HepG2 (cell line): Measurements from ENCODE around the gene EIF4E1B. TPM values are rescaled to one million over a fixed set of nuclear protein-coding genes. Genes with fewer than 3 reads are reported as not detected.

Source experiments
- ATAC-seq: fragments of 200-7000 bp; cut with Tn5 transposase; 3 replicates; pipeline ENCODE4 v1.9.1; 2020; ENCODE audit warnings: mild to moderate bottlenecking, moderate library complexity
- BruUV-seq: library from RNA; stranded (reverse); fragments of 400-500 nt; replicated peaks from 2 replicates; lab custom pipeline; 2021; lab: Mats Ljungman, UMichigan
- CTCF ChIA-PET: fragments of 300-600 bp; formaldehyde crosslinking; extraction: SDS; loops from one replicate; lab custom pipeline; 2021; ENCODE audit warnings: low total read pairs, inconsistent platforms, low intra/inter-chr PET ratio; lab: Yijun Ruan, JAX
- POLR2A ChIA-PET: fragments of 350-600 bp; sonication (Branson Sonifier 250); formaldehyde crosslinking; loops from one replicate; lab custom pipeline; 2020; ENCODE audit warnings: antibody characterized with exemption, inconsistent platforms; lab: Yijun Ruan, JAX
- DNase-seq: peaks from one replicate; pipeline ENCODE4 v3.0.0-alpha.2; 2015; ENCODE audit warnings: low spot score
- FAIRE-seq: peaks from 3 replicates; lab custom pipeline; 2011; peaks lifted over from hg19 to GRCh38; lab: Jason Lieb, UNC
- H2AFZ ChIP-seq: one replicate; pipeline ENCODE4 v1.6.1; 2011; ENCODE audit warnings: low read length, inconsistent platforms
- H3K27ac ChIP-seq: fragments of 300-600 bp; 3 replicates; pipeline ENCODE4 v1.8.0; 2011; ENCODE audit warnings: mixed run types, mild to moderate bottlenecking, mixed read lengths, low read length, inconsistent platforms; ENCODE audit not compliant: insufficient read depth; ENCODE audit errors: extremely low read length
- H3K27me3 ChIP-seq, 2 experiments: fragments of 200-600 bp in 1 of 2; 2 replicates in 1 of 2; 3 replicates in 1 of 2; pipeline versions ENCODE4 v1.6.0 to v1.8.0; 2011; ENCODE audit warnings: low read length in 2 of 2, mild to moderate bottlenecking in 2 of 2, moderate library complexity in 2 of 2, inconsistent platforms in 1 of 2; ENCODE audit not compliant: insufficient read depth in 2 of 2, control insufficient read depth in 1 of 2
- H3K36me3 ChIP-seq, 2 experiments: fragments of 200-600 bp in 1 of 2; replicated peaks in 1 of 2; 2 replicates in 1 of 2; 3 replicates in 1 of 2; pipeline versions ENCODE4 v1.5.1 to v1.8.0; 2011; ENCODE audit warnings: low read length in 2 of 2, inconsistent platforms in 1 of 2; ENCODE audit not compliant: insufficient read depth in 2 of 2, control insufficient read depth in 1 of 2
- H3K4me1 ChIP-seq: 2 replicates; pipeline ENCODE4 v1.5.1; 2012; ENCODE audit warnings: low read length, inconsistent platforms; ENCODE audit not compliant: insufficient read depth
- H3K4me2 ChIP-seq: 2 replicates; pipeline ENCODE4 v1.6.0; 2011; ENCODE audit warnings: low read depth, low read length, inconsistent platforms
- H3K4me3 ChIP-seq, 3 experiments: fragments of 200-600 bp in 1 of 3; sonication (generic), shearing (Covaris generic) in 1 of 3; replicated peaks in 1 of 3; 2 replicates each; pipeline ENCODE4 v1.5.1; 2011 to 2016; ENCODE audit warnings: low read length in 3 of 3, inconsistent platforms in 2 of 3, low read depth in 2 of 3, mild to moderate bottlenecking in 2 of 3, control low read depth in 1 of 3, mixed read lengths in 1 of 3; ENCODE audit not compliant: insufficient read depth in 1 of 3
- H3K79me2 ChIP-seq: one replicate; pipeline ENCODE4 v1.6.1; 2011; ENCODE audit warnings: low read length, inconsistent platforms; ENCODE audit not compliant: insufficient read depth
- H3K9ac ChIP-seq: 2 replicates; pipeline ENCODE4 v1.6.0; 2011; ENCODE audit warnings: mild to moderate bottlenecking, low read depth, low read length, inconsistent platforms; ENCODE audit not compliant: insufficient read depth
- H3K9me3 ChIP-seq: 2 replicates; pipeline ENCODE4 v1.5.1; 2012; ENCODE audit warnings: mild to moderate bottlenecking, low read length
- H4K20me1 ChIP-seq: 2 replicates; pipeline ENCODE4 v1.6.0; 2011; ENCODE audit warnings: inconsistent platforms, mild to moderate bottlenecking, low read length, moderate library complexity; ENCODE audit not compliant: insufficient read depth
- CSRNP2 ChIP-seq: sonication (generic); formaldehyde crosslinking; conservative IDR thresholded peaks from 2 replicates; pipeline ENCODE4 v1.8.0; 2022; ENCODE audit warnings: low read depth, missing genetic modification reagents
- DMTF1 ChIP-seq: sonication (generic); formaldehyde crosslinking; IDR thresholded peaks from 2 replicates; pipeline ENCODE4 v1.4.0; 2020; ENCODE audit warnings: mild to moderate bottlenecking, missing genetic modification reagents
- FOXK2 ChIP-seq: fragments of 450-650 bp; IDR thresholded peaks from 2 replicates; pipeline ENCODE4 v1.6.1; 2016
- GLMP ChIP-seq: sonication (generic); formaldehyde crosslinking; IDR thresholded peaks from 2 replicates; pipeline ENCODE4 v1.9.0; 2021; ENCODE audit warnings: missing genetic modification reagents, mild to moderate bottlenecking, borderline replicate concordance
- HNRNPH1 ChIP-seq: fragments of 200-400 bp; formaldehyde crosslinking; optimal IDR thresholded peaks from 2 replicates; pipeline ENCODE3; 2017; ENCODE audit warnings: mild to moderate bottlenecking, low read depth, low read length
- KDM5A ChIP-seq: fragments of 200-600 bp; sonication (generic); IDR thresholded peaks from 2 replicates; pipeline ENCODE4 v1.7.0; 2018; ENCODE audit warnings: antibody characterized with exemption, mild to moderate bottlenecking, low read length, borderline replicate concordance
- NFIC ChIP-seq: IDR thresholded peaks from 2 replicates; pipeline ENCODE4 v1.6.1; 2012; ENCODE audit warnings: mild to moderate bottlenecking, low read length, inconsistent platforms
- NKX3-1 ChIP-seq: sonication (generic); formaldehyde crosslinking; IDR thresholded peaks from 2 replicates; pipeline ENCODE4 v1.5.0; 2020; ENCODE audit warnings: missing genetic modification reagents
- SCMH1 ChIP-seq: sonication (generic); formaldehyde crosslinking; IDR thresholded peaks from 2 replicates; pipeline ENCODE4 v1.9.0; 2021; ENCODE audit warnings: missing genetic modification reagents, mild to moderate bottlenecking, borderline replicate concordance
- SOX5 ChIP-seq: IDR thresholded peaks from 2 replicates; pipeline ENCODE4 v1.6.1; 2016; ENCODE audit warnings: borderline replicate concordance
- TRIM24 ChIP-seq: sonication (generic); formaldehyde crosslinking; IDR thresholded peaks from 2 replicates; pipeline ENCODE4 v1.8.0; 2022; ENCODE audit warnings: mild to moderate bottlenecking, missing genetic modification reagents
- ZC3H13 ChIP-seq: sonication (generic); formaldehyde crosslinking; IDR thresholded peaks from 2 replicates; pipeline ENCODE4 v1.8.1; 2023; ENCODE audit warnings: mild to moderate bottlenecking, missing genetic modification reagents, moderate library complexity
- ZMYM4 ChIP-seq: sonication (generic); formaldehyde crosslinking; IDR thresholded peaks from 2 replicates; pipeline ENCODE4 v1.8.1; 2023; ENCODE audit warnings: mild to moderate bottlenecking, missing genetic modification reagents
- ZNF7 ChIP-seq: IDR thresholded peaks from 2 replicates; pipeline ENCODE4 v1.6.1; 2016; ENCODE audit warnings: missing biosample characterization, missing genetic modification reagents
- ZNF737 ChIP-seq: sonication (generic); formaldehyde crosslinking; IDR thresholded peaks from 2 replicates; pipeline ENCODE4 v1.5.0; 2020; ENCODE audit warnings: missing genetic modification reagents, mild to moderate bottlenecking, borderline replicate concordance
- ZNF781 ChIP-seq: sonication (generic); formaldehyde crosslinking; IDR thresholded peaks from 2 replicates; pipeline ENCODE4 v1.5.1; 2020; ENCODE audit warnings: borderline replicate concordance, mild to moderate bottlenecking, missing genetic modification reagents; ENCODE audit errors: not compliant biosample characterization
- ZSCAN20 ChIP-seq: sonication (generic); formaldehyde crosslinking; IDR thresholded peaks from 2 replicates; pipeline ENCODE4 v1.4.0; 2020; ENCODE audit warnings: missing genetic modification reagents, mild to moderate bottlenecking, borderline replicate concordance
- WGBS: methylation state at CpG from one replicate; pipeline ENCODE4 v1.1.6; 2017; ENCODE audit warnings: low lambda C conversion rate; 5-methylcytosine and 5-hydroxymethylcytosine counted together
- in situ Hi-C: cut with HindIII; loops from 2 replicates; pipeline ENCODE4 v1.10.0; 2017; ENCODE audit warnings: low pct_unique_long_range_greater_than_20kb; ENCODE audit not compliant: extremely low pct_ligation_motif_present
- intact Hi-C: fragments of 100-400 bp; cut with micrococcal nuclease; formaldehyde crosslinking; loops from one replicate; pipeline ENCODE4 v1.10.0; 2022; ENCODE audit not compliant: unreplicated experiment
- polyA plus RNA-seq, 8 experiments: library from polyadenylated mRNA; depleted of rRNA in 3 of 8; stranded (reverse) in 7 of 8; unstranded in 1 of 8; fragments of >200 nt; fragmentation: Illumina TruSeq in 4 of 8; extraction: Trizol in 4 of 8; gene quantifications; 2 replicates each; pipeline versions ENCODE4 v1.2.1 to v1.2.3, GENCODE V29; 2011 to 2016; ENCODE audit warnings: low read depth in 4 of 8, missing spikeins in 1 of 8, mixed read lengths in 1 of 8; ENCODE audit not compliant: insufficient read depth in 1 of 8
- total RNA-seq, 5 experiments: library from RNA; depleted of rRNA; stranded (reverse); fragments of >200 nt; fragmentation: Illumina TruSeq; extraction: Trizol; gene quantifications; 2 replicates each; pipeline ENCODE4 v1.2.3, GENCODE V29; 2016; ENCODE audit warnings: low read depth in 1 of 5
- TF ChIP-seq, protein P1 (sequence below): IDR thresholded peaks from 2 replicates; pipeline ENCODE4 v1.6.1; 2016; ENCODE audit warnings: mild to moderate bottlenecking
- TF ChIP-seq, protein P2 (sequence below): sonication (generic); formaldehyde crosslinking; IDR thresholded peaks from 2 replicates; pipeline ENCODE4 v1.9.0; 2021; ENCODE audit warnings: missing genetic modification reagents, borderline replicate concordance

The EIF4E1B gene
- total and polyA plus RNA-seq, 2 of the 13 experiments (the other 11 are each of a cell fraction or from before 2014, with no cell fraction given): not detected

GRCh38 chr5:176639208-176639607 is 8.7 kb downstream of the EIF4E1B start:
- no peaks in the 10 kb centered on the region for H3K79me2 ChIP-seq
- intact Hi-C loops (no loop called here), in situ Hi-C loops (no loop called here)
- FAIRE-seq (no peak), ATAC-seq (no peak), DNase-seq (no peak)
- CTCF ChIA-PET: no interaction called here
- POLR2A ChIA-PET: no interaction called here
- no peak overlapping the region for H3K4me3 ChIP-seq
- H3K27me3 ChIP-seq: peaks cover 13 to 63% of the 10 kb centered on the region in 2 experiments
- BruUV-seq: no TSS peak
- no peak overlapping the region for H2AFZ ChIP-seq
- no peak overlapping the region for H3K27ac ChIP-seq
- no peak overlapping the region for H3K4me2 ChIP-seq
- no peaks in the 10 kb centered on the region for H3K4me1 ChIP-seq
- no peaks in the 10 kb centered on the region for H3K36me3 ChIP-seq
- no peaks in the 10 kb centered on the region for H3K9me3 ChIP-seq
- H4K20me1 ChIP-seq: no peaks in the 10 kb centered on the region
- no peak overlapping the region for H3K9ac ChIP-seq
- WGBS: 7% methylated on average over 2 of the region's 4 CpGs
- TF ChIP-seq DMTF1 (CRISPR knock-in tag) (no peak), ZC3H13 (CRISPR knock-in tag) (no peak), NKX3-1 (no peak), GLMP (CRISPR knock-in tag) (no peak), ZMYM4 (CRISPR knock-in tag) (no peak), SOX5 (CRISPR knock-in tag) (no peak), TRIM24 (no peak), NFIC (no peak), ZNF7 (CRISPR knock-in tag) (no peak), ZNF781 (CRISPR knock-in tag) (no peak), SCMH1 (CRISPR knock-in tag) (no peak), CSRNP2 (no peak), KDM5A (no peak), HNRNPH1 (no peak), ZSCAN20 (CRISPR knock-in tag) (no peak), ZNF737 (CRISPR knock-in tag) (no peak), FOXK2 (no peak)
- TF ChIP-seq, protein P1, sequence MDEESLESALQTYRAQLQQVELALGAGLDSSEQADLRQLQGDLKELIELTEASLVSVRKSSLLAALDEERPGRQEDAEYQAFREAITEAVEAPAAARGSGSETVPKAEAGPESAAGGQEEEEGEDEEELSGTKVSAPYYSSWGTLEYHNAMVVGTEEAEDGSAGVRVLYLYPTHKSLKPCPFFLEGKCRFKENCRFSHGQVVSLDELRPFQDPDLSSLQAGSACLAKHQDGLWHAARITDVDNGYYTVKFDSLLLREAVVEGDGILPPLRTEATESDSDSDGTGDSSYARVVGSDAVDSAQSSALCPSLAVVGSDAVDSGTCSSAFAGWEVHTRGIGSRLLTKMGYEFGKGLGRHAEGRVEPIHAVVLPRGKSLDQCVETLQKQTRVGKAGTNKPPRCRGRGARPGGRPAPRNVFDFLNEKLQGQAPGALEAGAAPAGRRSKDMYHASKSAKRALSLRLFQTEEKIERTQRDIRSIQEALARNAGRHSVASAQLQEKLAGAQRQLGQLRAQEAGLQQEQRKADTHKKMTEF (CRISPR knock-in tag): no peak
- TF ChIP-seq, protein P2, sequence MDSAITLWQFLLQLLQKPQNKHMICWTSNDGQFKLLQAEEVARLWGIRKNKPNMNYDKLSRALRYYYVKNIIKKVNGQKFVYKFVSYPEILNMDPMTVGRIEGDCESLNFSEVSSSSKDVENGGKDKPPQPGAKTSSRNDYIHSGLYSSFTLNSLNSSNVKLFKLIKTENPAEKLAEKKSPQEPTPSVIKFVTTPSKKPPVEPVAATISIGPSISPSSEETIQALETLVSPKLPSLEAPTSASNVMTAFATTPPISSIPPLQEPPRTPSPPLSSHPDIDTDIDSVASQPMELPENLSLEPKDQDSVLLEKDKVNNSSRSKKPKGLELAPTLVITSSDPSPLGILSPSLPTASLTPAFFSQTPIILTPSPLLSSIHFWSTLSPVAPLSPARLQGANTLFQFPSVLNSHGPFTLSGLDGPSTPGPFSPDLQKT: no peak
